Measurements from ENCODE around the gene VSTM4.

DNA sequence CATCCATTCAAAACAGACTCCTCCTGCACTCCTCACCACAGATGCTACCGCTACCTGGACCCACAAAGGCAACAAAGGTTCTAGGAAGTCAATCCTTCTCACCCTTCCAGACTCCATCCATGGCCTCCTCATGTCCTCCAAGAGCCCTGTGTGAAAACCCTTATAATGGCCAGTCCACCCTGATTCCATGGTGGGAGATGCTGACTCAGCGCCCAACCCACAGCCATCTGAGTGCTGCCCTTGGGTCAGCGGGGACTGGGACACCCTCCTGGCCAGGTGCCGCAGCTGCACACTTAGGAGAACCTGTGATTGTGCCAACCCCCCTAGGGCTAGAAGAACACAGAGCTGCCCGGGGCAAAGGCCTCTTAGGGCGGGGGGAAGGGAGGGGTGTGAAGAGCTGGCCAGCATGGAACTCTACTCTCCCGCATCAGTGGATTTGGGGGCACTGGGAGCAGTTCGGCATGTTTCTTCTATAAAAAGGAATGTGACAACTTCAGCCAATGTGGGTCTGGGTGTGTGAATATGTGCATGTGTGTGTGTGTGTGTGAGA lies 47.5 kb upstream of the VSTM4 start:
- TF ChIP-seq, protein P1, sequence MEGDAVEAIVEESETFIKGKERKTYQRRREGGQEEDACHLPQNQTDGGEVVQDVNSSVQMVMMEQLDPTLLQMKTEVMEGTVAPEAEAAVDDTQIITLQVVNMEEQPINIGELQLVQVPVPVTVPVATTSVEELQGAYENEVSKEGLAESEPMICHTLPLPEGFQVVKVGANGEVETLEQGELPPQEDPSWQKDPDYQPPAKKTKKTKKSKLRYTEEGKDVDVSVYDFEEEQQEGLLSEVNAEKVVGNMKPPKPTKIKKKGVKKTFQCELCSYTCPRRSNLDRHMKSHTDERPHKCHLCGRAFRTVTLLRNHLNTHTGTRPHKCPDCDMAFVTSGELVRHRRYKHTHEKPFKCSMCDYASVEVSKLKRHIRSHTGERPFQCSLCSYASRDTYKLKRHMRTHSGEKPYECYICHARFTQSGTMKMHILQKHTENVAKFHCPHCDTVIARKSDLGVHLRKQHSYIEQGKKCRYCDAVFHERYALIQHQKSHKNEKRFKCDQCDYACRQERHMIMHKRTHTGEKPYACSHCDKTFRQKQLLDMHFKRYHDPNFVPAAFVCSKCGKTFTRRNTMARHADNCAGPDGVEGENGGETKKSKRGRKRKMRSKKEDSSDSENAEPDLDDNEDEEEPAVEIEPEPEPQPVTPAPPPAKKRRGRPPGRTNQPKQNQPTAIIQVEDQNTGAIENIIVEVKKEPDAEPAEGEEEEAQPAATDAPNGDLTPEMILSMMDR (IDR thresholded peaks at IDR 0.05) = no peak
- TF ChIP-seq SIN3A (IDR thresholded peaks at IDR 0.05; ENCODE audit: borderline replicate concordance, insufficient read depth, low read depth, low read length) = no peak
- no peak for TF ChIP-seq POLR2AphosphoS5 (IDR thresholded peaks at IDR 0.05; ENCODE audit: low read depth, low read length)
- TF ChIP-seq, protein P2, sequence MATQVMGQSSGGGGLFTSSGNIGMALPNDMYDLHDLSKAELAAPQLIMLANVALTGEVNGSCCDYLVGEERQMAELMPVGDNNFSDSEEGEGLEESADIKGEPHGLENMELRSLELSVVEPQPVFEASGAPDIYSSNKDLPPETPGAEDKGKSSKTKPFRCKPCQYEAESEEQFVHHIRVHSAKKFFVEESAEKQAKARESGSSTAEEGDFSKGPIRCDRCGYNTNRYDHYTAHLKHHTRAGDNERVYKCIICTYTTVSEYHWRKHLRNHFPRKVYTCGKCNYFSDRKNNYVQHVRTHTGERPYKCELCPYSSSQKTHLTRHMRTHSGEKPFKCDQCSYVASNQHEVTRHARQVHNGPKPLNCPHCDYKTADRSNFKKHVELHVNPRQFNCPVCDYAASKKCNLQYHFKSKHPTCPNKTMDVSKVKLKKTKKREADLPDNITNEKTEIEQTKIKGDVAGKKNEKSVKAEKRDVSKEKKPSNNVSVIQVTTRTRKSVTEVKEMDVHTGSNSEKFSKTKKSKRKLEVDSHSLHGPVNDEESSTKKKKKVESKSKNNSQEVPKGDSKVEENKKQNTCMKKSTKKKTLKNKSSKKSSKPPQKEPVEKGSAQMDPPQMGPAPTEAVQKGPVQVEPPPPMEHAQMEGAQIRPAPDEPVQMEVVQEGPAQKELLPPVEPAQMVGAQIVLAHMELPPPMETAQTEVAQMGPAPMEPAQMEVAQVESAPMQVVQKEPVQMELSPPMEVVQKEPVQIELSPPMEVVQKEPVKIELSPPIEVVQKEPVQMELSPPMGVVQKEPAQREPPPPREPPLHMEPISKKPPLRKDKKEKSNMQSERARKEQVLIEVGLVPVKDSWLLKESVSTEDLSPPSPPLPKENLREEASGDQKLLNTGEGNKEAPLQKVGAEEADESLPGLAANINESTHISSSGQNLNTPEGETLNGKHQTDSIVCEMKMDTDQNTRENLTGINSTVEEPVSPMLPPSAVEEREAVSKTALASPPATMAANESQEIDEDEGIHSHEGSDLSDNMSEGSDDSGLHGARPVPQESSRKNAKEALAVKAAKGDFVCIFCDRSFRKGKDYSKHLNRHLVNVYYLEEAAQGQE (IDR thresholded peaks at IDR 0.05; ENCODE audit: insufficient read depth in 1 of 2, low read depth in 2 of 2, low read length in 1 of 2) = no peak
- no peak for TF ChIP-seq TCF7L2 (IDR thresholded peaks at IDR 0.05; ENCODE audit: low read depth, low read length)
